ENCODE measurements around the gene NCBP2.

NCBP2 gene

GRCh38 chr3:196936288-196936687 lies 6.0 kb downstream of the NCBP2 start:
- FAIRE-seq = no peak

DNA sequence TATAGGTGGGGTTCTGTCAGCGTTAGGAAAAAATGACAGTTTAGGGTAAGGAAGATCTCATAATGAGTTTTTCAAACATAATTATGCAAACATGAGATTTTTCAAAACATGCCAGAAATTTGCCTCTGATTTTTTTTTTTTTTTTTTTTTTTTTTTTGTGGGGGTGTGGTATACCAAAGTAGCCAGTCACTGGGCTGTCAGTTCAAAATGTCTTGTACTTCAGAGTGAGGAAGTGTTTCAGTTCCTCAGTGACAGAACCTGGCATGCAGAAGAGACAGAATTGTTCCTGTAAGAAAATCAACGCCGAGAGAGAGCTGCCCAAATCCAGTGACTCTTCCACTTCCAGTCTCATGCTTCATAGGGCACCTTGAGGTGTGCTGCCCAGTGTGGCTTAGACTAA lies 9.7 kb downstream of the NCBP2 start:
- no peak for FAIRE-seq

GRCh38 chr3:196931828-196932587 lies 10.3 kb downstream of the NCBP2 start:
- FAIRE-seq = no peak

- no peak for FAIRE-seq
These were observed 11.2 kb downstream of the NCBP2 start for GRCh38 chr3:196931157-196931556.

DNA sequence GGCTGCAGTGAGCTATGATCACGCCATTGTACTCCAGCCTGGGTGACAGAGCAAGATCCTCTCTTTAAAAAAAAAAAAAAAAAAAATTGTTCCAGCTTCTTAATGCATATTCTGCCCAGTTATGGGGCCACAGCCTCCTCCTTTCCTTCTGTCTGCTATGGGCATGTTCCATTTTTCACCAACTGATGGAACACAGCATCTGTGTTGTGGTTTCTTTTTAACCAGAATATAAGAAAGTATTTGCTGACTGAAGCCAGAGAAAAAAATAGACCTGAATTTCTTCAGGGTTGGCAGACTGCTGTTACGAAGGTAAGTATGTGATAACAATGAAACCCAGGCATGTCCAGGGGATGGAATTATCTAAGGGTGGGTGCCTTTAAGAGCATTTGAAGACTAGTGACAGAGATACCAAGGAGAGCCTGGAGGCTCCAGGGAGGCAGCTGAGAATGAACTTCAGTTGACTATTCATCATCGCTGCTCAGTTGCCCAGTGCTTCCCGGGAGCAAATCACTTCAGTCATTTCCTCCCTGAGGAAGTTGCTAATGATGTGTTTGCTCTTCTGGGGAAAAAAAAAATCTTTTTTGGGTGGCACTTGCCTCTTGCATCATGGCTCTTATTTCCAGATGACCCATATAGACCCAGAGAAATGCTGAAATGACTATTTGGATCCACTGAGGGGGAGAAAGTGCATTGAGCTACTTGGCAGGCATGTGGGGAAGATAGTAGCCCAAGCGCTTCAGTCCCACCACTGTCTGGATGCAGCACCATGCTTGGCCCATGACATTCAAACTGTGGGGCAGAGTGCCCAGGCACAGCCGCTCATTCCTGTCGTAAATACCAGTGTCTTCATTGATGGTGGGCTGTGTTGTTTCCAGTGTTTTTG lies 14.5 kb downstream of the NCBP2 start:
- no peak for FAIRE-seq

- FAIRE-seq = no peak
These were observed 21.6 kb downstream of the NCBP2 start for GRCh38 chr3:196920733-196921132.

GRCh38 chr3:196918968-196919367 lies 23.4 kb downstream of the NCBP2 start:
- FAIRE-seq = no peak

DNA sequence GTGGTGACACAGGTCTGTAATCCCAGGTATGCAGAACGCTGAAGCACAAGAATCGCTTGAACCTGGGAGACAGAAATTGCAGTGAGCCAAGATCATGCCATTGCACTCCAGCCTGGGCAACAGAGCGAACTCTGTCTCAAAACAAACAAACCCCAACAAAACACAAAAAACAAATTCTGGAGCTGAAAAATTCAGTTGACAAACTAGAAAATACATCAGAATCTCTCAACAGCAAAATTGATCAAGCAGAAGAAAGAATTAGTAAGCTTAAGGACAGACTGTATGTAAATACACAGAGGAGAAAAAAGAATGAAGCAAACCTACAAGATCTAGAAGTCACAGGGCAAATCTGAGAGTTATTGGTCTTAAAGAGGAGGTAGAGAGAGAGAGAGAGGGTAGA lies 25.3 kb downstream of the NCBP2 start:
- FAIRE-seq = no peak

- no peak for FAIRE-seq
These were observed 26.1 kb downstream of the NCBP2 start for GRCh38 chr3:196916221-196916620.

- FAIRE-seq = no peak
These were observed 27.0 kb downstream of the NCBP2 start for GRCh38 chr3:196915375-196915774.

- FAIRE-seq = no peak
These were observed 27.5 kb downstream of the NCBP2 start for GRCh38 chr3:196914866-196915265.

DNA sequence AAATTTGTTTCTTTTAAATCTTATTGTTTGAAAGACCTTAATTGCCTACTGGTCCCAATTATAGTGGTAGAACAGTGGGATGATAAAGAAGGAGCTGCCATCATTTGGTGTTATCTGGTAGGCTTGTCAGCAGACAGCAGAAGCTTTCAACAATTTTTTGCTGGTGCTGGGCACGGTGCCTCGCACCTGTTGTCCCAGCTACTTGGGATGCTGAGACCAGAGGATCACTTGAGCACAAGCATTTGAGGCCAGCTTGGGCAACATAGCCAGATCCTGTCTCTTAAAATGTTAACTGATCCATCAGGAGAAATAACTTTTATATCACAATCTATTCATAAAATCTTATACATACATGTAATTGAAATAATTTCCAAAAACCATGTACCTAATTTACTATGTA lies 38.6 kb downstream of the NCBP2 start:
- FAIRE-seq = no peak

- FAIRE-seq = no peak
These were observed 40.0 kb downstream of the NCBP2 start for GRCh38 chr3:196902296-196902695.

GRCh38 chr3:196901768-196902167 lies 40.6 kb downstream of the NCBP2 start:
- no peak for FAIRE-seq

DNA sequence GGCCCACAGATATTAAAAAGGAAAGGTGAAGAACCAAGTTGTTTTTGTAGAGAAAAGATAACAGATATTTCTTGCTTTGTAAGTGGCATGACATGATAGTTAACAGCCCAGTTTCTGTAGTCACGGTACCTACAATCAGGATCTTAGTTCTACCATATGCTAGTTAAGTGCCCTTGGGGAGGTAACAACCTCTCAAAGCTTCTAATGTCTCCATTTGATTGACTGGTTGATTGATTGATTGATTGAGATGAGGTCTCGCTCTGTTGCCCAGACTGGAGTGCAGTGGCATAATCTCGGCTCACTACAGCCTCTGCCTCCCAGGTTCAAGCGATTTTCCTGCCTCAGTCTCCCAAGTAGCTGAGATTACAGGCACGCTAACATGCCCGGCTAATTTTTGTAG lies 46.1 kb downstream of the NCBP2 start:
- FAIRE-seq = no peak

DNA sequence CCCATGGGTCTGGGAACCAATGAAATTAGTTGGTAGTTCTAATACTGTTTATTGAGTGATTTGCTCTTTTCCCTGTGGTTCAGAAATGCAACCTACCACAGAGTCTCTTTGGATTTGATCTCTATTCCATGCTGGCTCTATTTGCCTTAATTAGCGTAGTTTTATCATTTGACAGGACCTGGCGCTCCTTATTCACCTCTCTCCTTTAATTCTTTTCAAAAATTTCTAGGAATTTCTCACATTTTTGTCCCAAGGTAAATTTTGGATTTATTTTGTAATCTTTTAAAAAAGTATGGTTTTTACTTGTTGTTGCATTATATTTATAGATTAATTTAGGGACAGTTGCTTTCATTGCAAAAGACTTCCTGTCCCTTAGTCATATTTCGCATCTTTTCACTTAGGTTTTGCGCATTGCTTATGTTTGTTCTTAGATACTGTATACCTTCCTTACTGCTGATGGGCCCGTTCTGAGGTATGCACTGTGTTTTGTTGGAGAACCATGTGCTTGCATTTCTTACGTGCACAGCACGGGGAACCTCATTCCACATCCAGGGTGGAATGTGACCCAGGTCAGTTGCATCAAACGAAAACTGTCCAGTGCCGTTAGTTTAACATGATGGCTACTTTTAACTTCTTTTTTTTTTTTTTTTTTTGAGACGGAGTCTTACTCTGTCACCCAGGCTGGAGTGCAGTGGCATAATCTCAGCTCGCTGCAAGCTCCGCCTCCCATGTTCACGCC lies 47.6 kb downstream of the NCBP2 start:
- FAIRE-seq = no peak

DNA sequence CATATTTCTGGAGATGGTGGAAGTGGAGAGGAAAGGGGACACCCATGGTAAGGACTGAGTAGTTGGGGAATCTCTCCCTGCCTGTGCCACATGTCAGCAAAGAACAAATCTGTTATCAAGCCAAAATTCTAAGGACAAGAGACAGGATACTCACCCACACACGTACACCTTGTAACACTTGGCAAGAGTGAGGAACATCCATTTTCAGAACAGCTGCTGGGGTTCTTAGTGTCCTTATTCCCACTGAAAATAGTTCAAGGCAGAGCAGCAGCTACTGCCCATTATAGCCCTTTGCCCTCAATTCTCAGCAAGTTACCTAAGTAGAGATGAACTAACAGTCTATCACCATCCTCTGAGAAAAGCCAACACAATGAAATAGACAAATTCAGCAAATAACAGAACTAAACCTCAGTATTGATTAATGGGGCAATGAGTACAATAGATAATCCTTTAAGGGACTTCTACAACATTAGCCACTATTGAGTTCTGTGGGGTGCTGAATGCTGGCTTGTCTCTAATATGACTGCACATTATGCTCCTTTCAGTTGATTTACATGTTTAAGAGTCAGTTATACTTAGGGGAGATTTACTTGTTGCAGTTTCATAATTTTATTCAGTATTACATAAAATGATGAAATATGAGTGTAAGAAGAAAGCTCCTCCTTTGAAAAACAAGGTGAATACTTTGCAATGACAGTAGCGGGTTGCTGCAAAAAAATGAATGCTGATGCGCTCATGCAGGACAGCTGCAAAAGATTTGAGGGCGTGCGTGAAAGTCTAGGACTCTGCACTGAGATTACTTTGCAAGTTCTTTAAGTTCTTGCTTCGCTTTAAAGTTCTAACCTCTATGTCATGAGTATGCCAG lies 52.3 kb downstream of the NCBP2 start:
- FAIRE-seq = no peak

DNA sequence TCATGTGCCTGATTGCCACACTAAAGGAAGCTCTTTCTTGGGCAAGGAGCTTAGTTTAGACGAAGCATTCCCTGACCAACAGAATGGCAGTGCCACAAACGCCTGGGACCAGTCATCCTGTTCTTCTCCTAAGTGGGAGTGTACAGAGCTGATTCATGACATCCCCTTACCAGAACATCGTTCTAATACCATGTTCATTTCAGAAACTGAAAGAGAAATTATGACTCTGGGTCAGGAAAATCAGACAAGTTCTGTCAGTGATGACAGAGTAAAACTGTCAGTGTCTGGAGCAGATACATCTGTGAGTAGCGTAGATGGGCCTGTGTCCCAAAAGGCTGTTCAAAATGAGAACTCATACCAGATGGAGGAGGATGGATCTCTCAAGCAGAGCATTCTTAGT lies 56.2 kb downstream of the NCBP2 start:
- no peak for FAIRE-seq
